Thymus (tissue), 11 donors: Measurements from ENCODE around the gene HYAL4. TPM values are rescaled to one million over a fixed set of nuclear protein-coding genes. Genes with fewer than 3 reads are reported as not detected.
A peak's percentile ranks its signal among the peaks of the same experiment; 100 is the strongest.
"Not testable (repeated sequence)": the region's sequence is repeated elsewhere in the genome, so short reads cannot be mapped to it uniquely, and the experiment has no call there.

Source experiments
- DNase-seq, 9 donors: peaks; one replicate each; pipeline ENCODE4 v3.0.0-alpha.2; 2013; ENCODE audit warnings: low spot score in 9 of 9, low read depth in 6 of 9, missing footprints in 1 of 9
- H3K27ac ChIP-seq, 2 donors: one replicate each; pipeline ENCODE4 v1.5.1; 2013; ENCODE audit warnings: control low read depth in 1 of 2, low read depth in 1 of 2, low read length in 1 of 2, mild to moderate bottlenecking in 1 of 2, moderate library complexity in 1 of 2
- H3K27me3 ChIP-seq, 2 donors: one replicate each; pipeline ENCODE4 v1.5.1; 2013; ENCODE audit warnings: low read length in 1 of 2; ENCODE audit not compliant: control insufficient read depth in 2 of 2, insufficient read depth in 1 of 2
- H3K36me3 ChIP-seq, 2 donors: one replicate each; pipeline ENCODE4 v1.5.1; 2013; ENCODE audit warnings: low read length in 1 of 2, mild to moderate bottlenecking in 1 of 2, moderate library complexity in 1 of 2; ENCODE audit not compliant: control insufficient read depth in 2 of 2, insufficient read depth in 2 of 2
- H3K4me1 ChIP-seq, 2 donors: one replicate each; pipeline ENCODE4 v1.5.1; 2013; ENCODE audit warnings: low read length in 2 of 2; ENCODE audit not compliant: control insufficient read depth in 2 of 2, insufficient read depth in 2 of 2
- H3K4me3 ChIP-seq, 2 donors: one replicate each; pipeline ENCODE4 v1.5.1; 2013; ENCODE audit warnings: low read length in 2 of 2, control low read depth in 1 of 2, mild to moderate bottlenecking in 1 of 2
- H3K9me3 ChIP-seq, 2 donors: one replicate each; pipeline ENCODE4 v1.5.1; 2013; ENCODE audit warnings: low read length in 1 of 2, mild to moderate bottlenecking in 1 of 2; ENCODE audit not compliant: control insufficient read depth in 2 of 2, insufficient read depth in 1 of 2
- WGBS: extraction: QIAGEN DNeasy Blood & Tissue Kit; methylation state at CpG from one replicate; pipeline ENCODE4 v1.1.7; 2013; 5-methylcytosine and 5-hydroxymethylcytosine counted together
- polyA plus RNA-seq: library from polyadenylated mRNA; stranded (reverse); fragments of 200-250 nt; gene quantifications from one replicate; pipeline ENCODE4 v1.2.3, GENCODE V29; 2013
- total RNA-seq: library from RNA; stranded (reverse); fragments of 120-200 nt; gene quantifications from one replicate; pipeline ENCODE4 v1.2.4, GENCODE V29; 2013
- donor health status: healthy.

Gene HYAL4
- total and polyA plus RNA-seq, 2 donors: 0.05 to 0.30 TPM

- Histone ChIP-seq H3K36me3 (no peaks in the 10 kb centered on the region), H3K9me3 (no peaks in the 10 kb centered on the region), H3K4me3 (no peak overlapping the region), H3K27ac (no peak overlapping the region), H3K4me1 (no peaks in the 10 kb centered on the region), H3K27me3 (no peaks in the 10 kb centered on the region)
- no peak for DNase-seq
Measured at GRCh38 chr7:123811056-123811455, 33.9 kb upstream of the HYAL4 start.

GRCh38 chr7:123816916-123817315 is 28.1 kb upstream of the HYAL4 start:
- Histone ChIP-seq H3K27ac (no peak overlapping the region), H3K27me3 (no peaks in the 10 kb centered on the region), H3K36me3 (no peaks in the 10 kb centered on the region), H3K9me3 (no peaks in the 10 kb centered on the region), H3K4me3 (no peak overlapping the region), H3K4me1 (no peaks in the 10 kb centered on the region)
- WGBS: 93% methylated on average over 3 of the region's 3 CpGs
- no peak for DNase-seq

GRCh38 chr7:123819001-123819400 is 26.0 kb upstream of the HYAL4 start:
- Histone ChIP-seq H3K4me1 (no peaks in the 10 kb centered on the region), H3K27me3 (no peaks in the 10 kb centered on the region), H3K36me3 (no peaks in the 10 kb centered on the region), H3K4me3 (no peak overlapping the region), H3K9me3 (no peaks in the 10 kb centered on the region), H3K27ac (no peak overlapping the region)
- DNase-seq: no peak
- 79% methylated on average over 4 of the region's 4 CpGs for WGBS

GRCh38 chr7:123819795-123820194 is 25.2 kb upstream of the HYAL4 start:
- not testable (repeated sequence) for DNase-seq, H3K27ac ChIP-seq, H3K4me1 ChIP-seq, H3K27me3 ChIP-seq, H3K36me3 ChIP-seq, H3K4me3 ChIP-seq, H3K9me3 ChIP-seq
- WGBS: 91% methylated on average over 4 of the region's 4 CpGs

GRCh38 chr7:123820864-123821263 is 24.1 kb upstream of the HYAL4 start:
- H3K27me3 ChIP-seq: no peaks in the 10 kb centered on the region
- no peaks in the 10 kb centered on the region for H3K9me3 ChIP-seq
- H3K4me3 ChIP-seq: no peak overlapping the region
- H3K4me1 ChIP-seq: no peaks in the 10 kb centered on the region
- DNase-seq: no peak
- WGBS: 92% methylated on average over 2 of the region's 2 CpGs
- no peak overlapping the region for H3K27ac ChIP-seq
- no peaks in the 10 kb centered on the region for H3K36me3 ChIP-seq

GRCh38 chr7:123821320-123821719 is 23.6 kb upstream of the HYAL4 start:
- H3K9me3 ChIP-seq: no peaks in the 10 kb centered on the region
- 90% methylated on average over 1 of the region's 1 CpG for WGBS
- no peaks in the 10 kb centered on the region for H3K27me3 ChIP-seq
- no peak overlapping the region for H3K4me3 ChIP-seq
- no peak overlapping the region for H3K27ac ChIP-seq
- DNase-seq: no peak
- H3K36me3 ChIP-seq: no peaks in the 10 kb centered on the region
- no peaks in the 10 kb centered on the region for H3K4me1 ChIP-seq

GRCh38 chr7:123823898-123824753 is 20.8 kb upstream of the HYAL4 start:
- 33% methylated on average over 3 of the region's 3 CpGs for WGBS
- DNase-seq: peak in 5 of 9 donors; percentile 2 to 35 (median 6)

GRCh38 chr7:123824754-123825067 is 20.3 kb upstream of the HYAL4 start:
- H3K9me3 ChIP-seq: no peaks in the 10 kb centered on the region
- no peaks in the 10 kb centered on the region for H3K27me3 ChIP-seq
- H3K36me3 ChIP-seq: no peaks in the 10 kb centered on the region
- H3K4me3 ChIP-seq: no peak overlapping the region
- no peak for DNase-seq
- H3K4me1 ChIP-seq: no peaks in the 10 kb centered on the region
- no peak overlapping the region for H3K27ac ChIP-seq
- WGBS: 79% methylated on average over 1 of the region's 1 CpG

More at GRCh38 chr7:123823898-123824753, 20.8 kb upstream of the HYAL4 start:
- Histone ChIP-seq H3K4me3 (no peak overlapping the region), H3K36me3 (no peaks in the 10 kb centered on the region), H3K27ac (no peak overlapping the region), H3K27me3 (no peaks in the 10 kb centered on the region), H3K9me3 (no peaks in the 10 kb centered on the region), H3K4me1 (no peaks in the 10 kb centered on the region)

- WGBS: 86% methylated on average over 2 of the region's 2 CpGs
- H3K27ac ChIP-seq: no peak overlapping the region
- H3K9me3 ChIP-seq: no peaks in the 10 kb centered on the region
- H3K36me3 ChIP-seq: no peaks in the 10 kb centered on the region
- no peak overlapping the region for H3K4me3 ChIP-seq
- no peaks in the 10 kb centered on the region for H3K27me3 ChIP-seq
- H3K4me1 ChIP-seq: no peaks in the 10 kb centered on the region
- no peak for DNase-seq
Measured at GRCh38 chr7:123828805-123829204, 16.2 kb upstream of the HYAL4 start.
